GM12865 (cell line): ENCODE measurements around the gene COL7A1.
"Not testable (repeated sequence)": the region's sequence is repeated elsewhere in the genome, so short reads cannot be mapped to it uniquely, and the experiment has no call there.

Experiments used
- DNase-seq: peaks from one replicate; pipeline ENCODE4 v3.0.0; 2010; ENCODE audit warnings: low read depth
- H3K4me3 ChIP-seq: 2 replicates; pipeline ENCODE4 v1.5.1; 2011; ENCODE audit warnings: mild to moderate bottlenecking, low read depth, low read length, control low read depth
- CTCF ChIP-seq: IDR thresholded peaks from 2 replicates; pipeline ENCODE4 v1.5.1; 2011; ENCODE audit warnings: low read length, control low read depth, low read depth, inconsistent platforms; ENCODE audit not compliant: insufficient read depth; ENCODE audit errors: missing control alignments

The COL7A1 gene

GRCh38 chr3:48532977-48533337, 62.2 kb downstream of the COL7A1 start:
- no peak for DNase-seq
- no peak for TF ChIP-seq CTCF
- no peak overlapping the region for H3K4me3 ChIP-seq

GRCh38 chr3:48532271-48532976, 62.7 kb downstream of the COL7A1 start:
- no peak for TF ChIP-seq CTCF
- DNase-seq = no peak
- H3K4me3 ChIP-seq = no peak overlapping the region

- DNase-seq, H3K4me3 ChIP-seq: not testable (repeated sequence)
These were observed 64.4 kb downstream of the COL7A1 start for GRCh38 chr3:48530701-48531100.

- no peak for TF ChIP-seq CTCF
- no peak overlapping the region for H3K4me3 ChIP-seq
- no peak for DNase-seq
These were observed 66.4 kb downstream of the COL7A1 start for GRCh38 chr3:48528754-48529153.

GRCh38 chr3:48528048-48528447, 67.1 kb downstream of the COL7A1 start:
- DNase-seq = no peak
- no peak for TF ChIP-seq CTCF
- H3K4me3 ChIP-seq = no peak overlapping the region

- DNase-seq = no peak
- no peak for TF ChIP-seq CTCF
- no peak overlapping the region for H3K4me3 ChIP-seq
These were observed 70.2 kb downstream of the COL7A1 start for GRCh38 chr3:48524970-48525369.

- no peak for DNase-seq
- H3K4me3 ChIP-seq = no peak overlapping the region
- TF ChIP-seq CTCF = no peak
These were observed 73.5 kb downstream of the COL7A1 start for GRCh38 chr3:48521635-48522034.
